AG09309 (cell line): ENCODE measurements around the gene C3orf49.

Experiments
- DNase-seq: peaks from one replicate; pipeline ENCODE4 v3.0.0-alpha.2; 2010; ENCODE audit warnings: low read depth
- H3K4me3 ChIP-seq: 2 replicates; pipeline ENCODE4 v1.5.1; 2011; ENCODE audit warnings: mild to moderate bottlenecking, low read depth, low read length, moderate library complexity; ENCODE audit not compliant: control insufficient read depth
- TF ChIP-seq, protein P1 (sequence below): IDR thresholded peaks from 2 replicates; pipeline ENCODE4 v1.5.1; 2011; ENCODE audit warnings: mild to moderate bottlenecking, low read depth, low read length, inconsistent platforms; ENCODE audit not compliant: insufficient read depth, control insufficient read depth; ENCODE audit errors: missing control alignments

C3orf49 gene

DNA sequence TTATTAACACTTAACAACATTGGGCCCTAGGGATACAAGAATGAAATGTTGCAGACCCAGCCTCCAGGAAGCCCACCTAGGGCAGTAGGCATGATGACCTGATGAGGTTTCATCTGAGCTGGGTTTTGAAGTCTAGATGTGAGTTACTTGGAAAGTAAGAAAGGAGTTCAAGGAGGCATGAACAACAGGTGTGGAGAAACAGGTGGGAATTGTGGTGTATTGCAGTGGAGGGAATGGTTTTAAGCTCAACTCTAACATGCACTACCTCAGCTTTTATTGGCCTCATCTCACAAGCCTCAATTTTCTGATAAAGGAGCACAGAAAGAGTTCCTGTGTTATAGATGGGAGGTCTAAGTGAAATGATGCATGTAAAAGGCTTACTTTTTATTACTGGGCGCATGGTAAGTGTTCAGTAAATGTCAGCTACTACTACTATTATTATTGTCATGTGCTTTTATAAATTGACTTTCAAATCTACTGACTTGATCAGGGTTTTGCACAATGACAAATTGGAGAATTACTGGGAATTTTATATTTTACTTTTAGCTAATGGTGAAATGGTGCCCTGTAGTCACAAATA is 73.8 kb downstream of the C3orf49 start:
- TF ChIP-seq, protein P1, sequence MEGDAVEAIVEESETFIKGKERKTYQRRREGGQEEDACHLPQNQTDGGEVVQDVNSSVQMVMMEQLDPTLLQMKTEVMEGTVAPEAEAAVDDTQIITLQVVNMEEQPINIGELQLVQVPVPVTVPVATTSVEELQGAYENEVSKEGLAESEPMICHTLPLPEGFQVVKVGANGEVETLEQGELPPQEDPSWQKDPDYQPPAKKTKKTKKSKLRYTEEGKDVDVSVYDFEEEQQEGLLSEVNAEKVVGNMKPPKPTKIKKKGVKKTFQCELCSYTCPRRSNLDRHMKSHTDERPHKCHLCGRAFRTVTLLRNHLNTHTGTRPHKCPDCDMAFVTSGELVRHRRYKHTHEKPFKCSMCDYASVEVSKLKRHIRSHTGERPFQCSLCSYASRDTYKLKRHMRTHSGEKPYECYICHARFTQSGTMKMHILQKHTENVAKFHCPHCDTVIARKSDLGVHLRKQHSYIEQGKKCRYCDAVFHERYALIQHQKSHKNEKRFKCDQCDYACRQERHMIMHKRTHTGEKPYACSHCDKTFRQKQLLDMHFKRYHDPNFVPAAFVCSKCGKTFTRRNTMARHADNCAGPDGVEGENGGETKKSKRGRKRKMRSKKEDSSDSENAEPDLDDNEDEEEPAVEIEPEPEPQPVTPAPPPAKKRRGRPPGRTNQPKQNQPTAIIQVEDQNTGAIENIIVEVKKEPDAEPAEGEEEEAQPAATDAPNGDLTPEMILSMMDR, result no peak
- H3K4me3 ChIP-seq, result no peak overlapping the region
- DNase-seq, result no peak

DNA sequence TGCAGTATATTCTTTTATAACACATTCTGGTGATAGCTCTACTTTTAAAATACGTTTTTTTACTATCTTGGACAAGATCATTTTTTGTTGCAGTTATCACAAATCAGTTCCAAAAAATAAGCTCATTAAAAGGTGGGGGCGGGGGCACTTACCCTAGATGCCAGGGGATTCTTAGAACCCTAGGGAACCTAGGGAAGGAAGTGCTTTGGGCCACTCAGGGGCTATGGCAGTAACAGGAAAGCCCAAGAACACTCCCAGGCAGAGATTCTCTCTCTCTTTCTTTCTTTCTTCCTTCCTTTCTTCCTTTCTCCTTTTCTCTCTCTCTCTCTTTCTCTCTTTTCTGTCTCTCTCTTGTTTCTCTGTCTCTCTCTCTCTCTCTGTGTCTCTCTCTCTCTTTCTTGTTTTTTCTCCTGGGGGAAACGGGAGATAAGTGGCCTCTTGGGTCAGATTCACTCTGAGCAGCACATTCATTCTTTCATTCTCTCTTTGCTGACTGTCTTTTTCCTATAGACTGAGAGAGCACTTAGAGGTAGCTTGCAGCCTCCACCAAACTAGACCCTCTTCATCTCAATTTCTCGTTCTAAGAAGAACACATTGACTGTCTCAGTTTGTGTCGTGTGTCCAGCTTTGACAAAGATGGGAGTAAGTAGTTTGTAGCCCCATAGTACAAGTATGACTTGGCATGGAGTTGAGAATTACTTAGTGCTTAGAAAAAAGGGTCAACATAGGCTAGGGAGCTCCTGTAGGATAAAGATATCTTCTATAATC is 76.5 kb downstream of the C3orf49 start:
- H3K4me3 ChIP-seq, result no peak overlapping the region
- DNase-seq, result no peak
- TF ChIP-seq, protein P1, result no peak

DNA sequence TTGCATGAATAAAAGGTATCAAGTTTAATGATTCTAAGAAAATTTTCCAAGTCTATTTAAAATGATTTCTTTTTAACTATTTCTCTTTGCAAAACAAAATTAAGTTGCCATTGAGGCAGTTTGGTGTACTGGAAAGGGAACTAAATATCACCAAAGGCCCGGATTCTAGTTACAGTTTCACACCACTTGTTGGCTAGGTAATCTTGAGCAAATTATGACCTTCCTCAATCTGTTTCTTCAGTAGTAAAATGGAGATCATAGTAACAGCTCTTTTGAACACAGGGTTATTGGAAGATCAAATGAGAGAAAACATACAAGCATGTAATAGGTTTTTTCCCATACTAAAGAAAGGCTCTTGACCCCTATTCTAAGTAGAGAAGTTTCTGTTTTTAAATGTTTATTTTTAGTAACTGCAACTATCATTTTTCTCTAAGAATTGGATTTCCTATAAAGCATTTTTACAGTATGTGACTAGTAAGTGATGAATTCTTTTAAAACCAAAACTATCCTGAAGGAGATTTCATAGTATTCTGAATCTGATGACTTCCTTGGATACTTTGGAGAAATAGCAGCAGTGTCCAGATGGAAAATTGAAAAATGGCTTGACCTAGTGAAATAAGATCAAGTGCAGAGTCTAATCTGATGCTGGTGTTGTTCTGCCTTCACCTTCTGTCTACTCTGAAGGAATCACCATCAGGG is 77.4 kb downstream of the C3orf49 start:
- TF ChIP-seq, protein P1, result no peak
- H3K4me3 ChIP-seq, result no peak overlapping the region
- DNase-seq, result no peak
